Stomach (tissue), 4 donors: ENCODE measurements around the gene RNF181.
"Not testable (repeated sequence)": the region's sequence is repeated elsewhere in the genome, so short reads cannot be mapped to it uniquely, and the experiment has no call there.

ENCODE experiments used
- POLR2A ChIP-seq, 4 donors: fragments of 450-650 bp; IDR thresholded peaks; one replicate each; pipeline ENCODE4 v1.6.1; 2016; ENCODE audit warnings: antibody characterized with exemption in 4 of 4, control low read depth in 2 of 4, mild to moderate bottlenecking in 1 of 4, moderate library complexity in 1 of 4
- TF ChIP-seq, protein P1 (sequence below), 7 experiments: fragments of 450-650 bp in 4 of 7; fragments of 200-600 bp in 3 of 7; sonication (generic) in 3 of 7; IDR thresholded peaks; one replicate each; pipeline ENCODE4 v1.5.1; 2016 to 2019; ENCODE audit warnings: antibody characterized with exemption in 7 of 7, control low read depth in 2 of 7, mild to moderate bottlenecking in 1 of 7

DNA sequence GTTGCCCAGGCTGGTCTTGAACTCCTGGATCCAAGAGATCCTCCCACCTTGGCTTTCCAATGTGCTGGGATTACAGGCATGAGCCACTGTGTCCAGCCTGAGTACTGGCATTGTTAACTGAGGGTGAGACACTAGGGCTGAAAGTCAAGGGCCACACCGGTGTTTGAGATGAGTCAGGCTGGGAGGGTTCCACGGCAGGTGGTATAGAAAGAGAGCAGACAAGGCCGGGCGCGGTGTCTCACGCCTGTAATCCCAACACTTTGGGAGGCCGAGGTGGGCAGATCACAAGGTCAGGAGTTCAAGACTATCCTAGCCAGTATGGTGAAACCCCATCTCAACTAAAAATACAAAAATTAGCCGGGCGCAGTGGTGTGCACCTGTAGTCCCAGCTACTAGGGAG, 3.2 kb upstream of the RNF181 start:
- TF ChIP-seq, protein P1, sequence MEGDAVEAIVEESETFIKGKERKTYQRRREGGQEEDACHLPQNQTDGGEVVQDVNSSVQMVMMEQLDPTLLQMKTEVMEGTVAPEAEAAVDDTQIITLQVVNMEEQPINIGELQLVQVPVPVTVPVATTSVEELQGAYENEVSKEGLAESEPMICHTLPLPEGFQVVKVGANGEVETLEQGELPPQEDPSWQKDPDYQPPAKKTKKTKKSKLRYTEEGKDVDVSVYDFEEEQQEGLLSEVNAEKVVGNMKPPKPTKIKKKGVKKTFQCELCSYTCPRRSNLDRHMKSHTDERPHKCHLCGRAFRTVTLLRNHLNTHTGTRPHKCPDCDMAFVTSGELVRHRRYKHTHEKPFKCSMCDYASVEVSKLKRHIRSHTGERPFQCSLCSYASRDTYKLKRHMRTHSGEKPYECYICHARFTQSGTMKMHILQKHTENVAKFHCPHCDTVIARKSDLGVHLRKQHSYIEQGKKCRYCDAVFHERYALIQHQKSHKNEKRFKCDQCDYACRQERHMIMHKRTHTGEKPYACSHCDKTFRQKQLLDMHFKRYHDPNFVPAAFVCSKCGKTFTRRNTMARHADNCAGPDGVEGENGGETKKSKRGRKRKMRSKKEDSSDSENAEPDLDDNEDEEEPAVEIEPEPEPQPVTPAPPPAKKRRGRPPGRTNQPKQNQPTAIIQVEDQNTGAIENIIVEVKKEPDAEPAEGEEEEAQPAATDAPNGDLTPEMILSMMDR (IDR thresholded peaks at IDR 0.05) = not testable (repeated sequence)
- not testable (repeated sequence) for TF ChIP-seq POLR2A (IDR thresholded peaks at IDR 0.05)
